ENCODE data around the gene RGMB.

The RGMB gene

DNA sequence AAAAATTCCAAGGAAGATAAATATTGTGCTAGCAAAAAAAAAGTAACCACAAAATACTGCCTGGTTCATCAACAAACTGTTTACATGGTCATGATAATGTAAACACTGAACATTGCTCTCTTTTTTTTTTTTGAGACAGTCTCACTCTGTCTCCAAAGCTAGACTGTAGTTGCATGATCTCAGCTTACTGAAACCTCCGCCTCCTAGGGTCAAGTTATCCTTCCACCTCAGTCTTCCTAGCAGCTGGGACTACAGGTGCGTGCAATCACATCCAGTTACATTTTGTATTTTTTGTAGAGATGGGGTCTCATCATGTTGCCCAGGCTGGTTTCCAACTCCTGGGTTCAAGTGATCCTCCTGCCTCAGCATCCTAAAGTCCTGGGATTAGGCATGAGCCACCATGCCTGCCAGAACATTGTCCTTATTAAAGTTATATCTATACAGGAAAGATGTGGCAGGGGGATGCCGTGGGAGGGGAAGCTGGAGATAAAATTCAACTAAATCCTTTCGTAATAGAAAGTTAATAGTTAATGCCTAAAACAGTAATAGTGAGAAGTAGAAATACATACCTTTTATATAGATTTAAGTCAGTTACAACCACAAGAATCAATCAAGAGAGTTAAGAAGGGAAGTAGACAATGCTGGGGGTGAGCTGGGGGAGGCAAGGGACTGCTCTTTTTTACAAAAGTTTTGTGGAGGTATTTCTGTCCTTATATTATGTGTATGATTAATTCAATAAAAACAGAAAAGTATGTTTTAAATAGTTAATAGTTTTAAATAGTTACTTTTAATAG, 52.3 kb downstream of the RGMB start:
- H3K4me3 ChIP-seq (ENCODE audit: low read depth, low read length), result no peak overlapping the region
- no peak for DNase-seq (ENCODE audit: low read depth, low spot score)
- TF ChIP-seq, protein P1, sequence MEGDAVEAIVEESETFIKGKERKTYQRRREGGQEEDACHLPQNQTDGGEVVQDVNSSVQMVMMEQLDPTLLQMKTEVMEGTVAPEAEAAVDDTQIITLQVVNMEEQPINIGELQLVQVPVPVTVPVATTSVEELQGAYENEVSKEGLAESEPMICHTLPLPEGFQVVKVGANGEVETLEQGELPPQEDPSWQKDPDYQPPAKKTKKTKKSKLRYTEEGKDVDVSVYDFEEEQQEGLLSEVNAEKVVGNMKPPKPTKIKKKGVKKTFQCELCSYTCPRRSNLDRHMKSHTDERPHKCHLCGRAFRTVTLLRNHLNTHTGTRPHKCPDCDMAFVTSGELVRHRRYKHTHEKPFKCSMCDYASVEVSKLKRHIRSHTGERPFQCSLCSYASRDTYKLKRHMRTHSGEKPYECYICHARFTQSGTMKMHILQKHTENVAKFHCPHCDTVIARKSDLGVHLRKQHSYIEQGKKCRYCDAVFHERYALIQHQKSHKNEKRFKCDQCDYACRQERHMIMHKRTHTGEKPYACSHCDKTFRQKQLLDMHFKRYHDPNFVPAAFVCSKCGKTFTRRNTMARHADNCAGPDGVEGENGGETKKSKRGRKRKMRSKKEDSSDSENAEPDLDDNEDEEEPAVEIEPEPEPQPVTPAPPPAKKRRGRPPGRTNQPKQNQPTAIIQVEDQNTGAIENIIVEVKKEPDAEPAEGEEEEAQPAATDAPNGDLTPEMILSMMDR (IDR thresholded peaks at IDR 0.05; ENCODE audit: insufficient read depth, low read length, missing control alignments), result no peak
- POLR2A ChIA-PET, result no interaction called here
- CTCF ChIA-PET, result interaction anchor here (0.7 to 1.9 kb wide), 5 partner anchors 16 to 1595 kb away, joined by 3 to 8 read pairs (median 3); no protein-coding TSS in a partner anchor

DNA sequence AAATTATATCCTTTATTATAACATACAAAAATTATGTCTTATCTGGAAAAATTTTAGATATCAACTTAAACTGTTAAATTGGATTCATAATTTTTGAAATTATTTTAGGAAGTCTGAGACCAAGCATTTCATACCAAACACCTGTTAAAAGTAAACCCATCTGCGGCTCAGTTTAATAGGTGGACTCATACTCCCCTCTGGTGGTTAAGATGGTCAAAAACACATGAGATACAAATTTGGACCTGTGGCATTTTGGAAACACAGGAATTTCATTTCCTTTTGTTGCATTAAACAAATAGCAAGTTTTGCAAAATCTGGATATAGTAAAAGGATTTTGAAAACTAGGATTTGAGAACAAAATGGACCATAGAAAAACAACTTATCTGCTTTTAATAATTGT, 53.7 kb downstream of the RGMB start:
- TF ChIP-seq, protein P1 (IDR thresholded peaks at IDR 0.05; ENCODE audit: insufficient read depth, low read length, missing control alignments), result peak; percentile 31
- CTCF ChIA-PET, result interaction anchor here (1.0 to 1.9 kb wide), 5 partner anchors 27 to 1661 kb away, joined by 3 to 8 read pairs (median 5); no protein-coding TSS in a partner anchor
- no peak for DNase-seq (ENCODE audit: low read depth, low spot score)
- POLR2A ChIA-PET, result no interaction called here
- no peak overlapping the region for H3K4me3 ChIP-seq (ENCODE audit: low read depth, low read length)

DNA sequence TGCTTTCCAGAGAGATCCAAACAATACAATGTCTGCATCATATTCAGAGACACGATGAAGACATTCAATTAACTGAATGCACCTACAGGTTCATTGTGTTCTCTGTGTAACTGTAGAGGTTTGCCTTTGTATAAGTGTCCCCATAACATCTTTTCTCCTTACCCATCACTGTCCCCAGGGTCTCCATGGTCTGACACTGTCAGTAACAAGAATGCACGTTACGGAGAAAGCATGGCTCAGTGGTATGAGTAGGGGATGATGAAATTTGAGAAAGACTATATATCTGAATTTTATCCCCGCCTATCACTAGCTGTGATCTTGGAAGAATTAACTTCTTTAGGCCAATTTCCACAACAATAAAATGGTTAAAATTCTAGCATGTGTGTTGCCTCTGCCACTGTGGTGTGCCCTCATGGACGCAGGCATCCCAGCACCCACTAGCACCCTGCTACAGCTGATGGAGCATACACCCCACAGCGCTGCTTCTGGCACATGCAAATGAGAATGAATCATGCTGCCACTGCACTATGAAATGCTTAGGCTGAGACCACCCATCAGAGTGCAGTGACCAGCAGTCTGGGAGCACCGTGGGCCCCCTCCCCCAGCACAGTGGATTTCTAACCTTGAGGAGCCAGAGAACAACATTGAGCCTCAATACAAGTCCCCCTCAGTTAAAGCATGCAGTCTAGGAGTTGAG, 54.3 kb downstream of the RGMB start:
- CTCF ChIA-PET, result interaction anchor here (0.8 to 2.8 kb wide), 8 partner anchors 12 to 1830 kb away, joined by 3 to 9 read pairs (median 4); no protein-coding TSS in a partner anchor
- no peak overlapping the region for H3K4me3 ChIP-seq (ENCODE audit: low read depth, low read length)
- no peak for DNase-seq (ENCODE audit: low read depth, low spot score)
- POLR2A ChIA-PET, result no interaction called here
- TF ChIP-seq, protein P1 (IDR thresholded peaks at IDR 0.05; ENCODE audit: insufficient read depth, low read length, missing control alignments), result no peak

DNA sequence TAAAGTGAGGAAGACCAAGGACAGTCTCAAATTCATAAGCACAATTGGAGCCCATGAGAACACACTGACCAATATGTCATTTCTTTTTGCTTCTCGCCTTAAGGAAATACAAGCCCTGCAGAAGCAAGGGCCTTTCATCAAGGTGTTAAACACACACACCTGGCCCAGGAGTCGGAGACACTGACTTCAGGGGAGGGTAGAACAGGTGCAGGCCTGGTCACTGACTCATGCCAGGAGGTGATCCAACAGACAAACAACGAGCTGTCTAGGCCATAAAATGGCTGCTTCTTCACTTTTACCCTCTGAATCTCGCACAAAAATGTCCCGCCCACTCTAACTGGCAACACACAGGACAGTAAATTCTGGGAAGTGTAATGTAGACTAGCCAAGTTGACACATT, 62.7 kb downstream of the RGMB start:
- no peak for DNase-seq (ENCODE audit: low read depth, low spot score)
- ChIA-PET CTCF (no interaction called here), POLR2A (no interaction called here)
- no peak overlapping the region for H3K4me3 ChIP-seq (ENCODE audit: low read depth, low read length)
- TF ChIP-seq, protein P1 (IDR thresholded peaks at IDR 0.05; ENCODE audit: insufficient read depth, low read length, missing control alignments), result no peak

DNA sequence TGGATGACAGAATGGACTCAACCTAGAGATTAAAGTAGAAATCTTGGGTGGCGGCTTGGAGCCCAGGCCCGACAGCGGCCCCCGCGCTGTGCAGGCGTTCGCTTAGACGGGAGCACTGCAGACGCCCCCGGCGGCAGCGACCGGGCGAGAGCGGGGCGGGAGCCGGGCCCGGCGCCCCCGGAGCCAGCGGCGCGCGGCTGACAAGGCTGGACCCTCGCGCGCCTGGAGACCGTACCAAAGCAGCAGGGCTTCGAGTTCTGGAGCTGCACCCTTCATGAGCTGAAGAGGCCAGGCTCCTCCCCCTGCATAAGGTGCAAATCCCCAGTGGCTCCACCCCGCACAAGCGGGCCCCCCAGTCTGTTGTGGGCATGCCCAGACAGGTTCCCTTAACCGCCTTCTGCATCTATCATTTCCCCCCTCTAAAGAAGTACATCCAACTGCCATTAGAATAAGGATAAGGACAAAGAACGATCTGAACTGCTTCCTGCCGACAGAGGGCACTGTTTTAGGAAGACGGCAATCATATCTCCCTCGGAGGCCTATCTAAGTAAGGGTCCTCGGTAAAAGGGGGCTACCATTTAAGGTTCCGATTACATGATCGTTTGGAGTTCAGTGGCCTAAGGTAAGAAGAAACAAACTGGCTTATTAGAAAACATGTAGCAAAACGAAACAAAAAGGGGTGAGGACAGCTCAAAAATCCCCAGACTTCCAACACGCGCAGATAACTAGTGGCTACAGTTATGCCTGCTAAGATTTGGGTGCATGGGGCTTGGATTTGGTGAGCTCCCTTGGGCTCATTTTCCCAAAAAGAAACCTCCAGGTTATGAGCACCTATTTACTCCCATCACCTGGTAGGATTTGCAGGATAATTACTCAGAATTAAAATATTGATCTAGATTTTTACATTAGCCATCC, 66.3 kb downstream of the RGMB start:
- POLR2A ChIA-PET, result no interaction called here
- no peak for DNase-seq (ENCODE audit: low read depth, low spot score)
- no peak overlapping the region for H3K4me3 ChIP-seq (ENCODE audit: low read depth, low read length)
- TF ChIP-seq, protein P1 (IDR thresholded peaks at IDR 0.05; ENCODE audit: insufficient read depth, low read length, missing control alignments), result no peak
- CTCF ChIA-PET, result interaction anchor here (0.7 to 1.8 kb wide), 7 partner anchors 8 to 222 kb away, joined by 3 to 9 read pairs (median 4); no protein-coding TSS in a partner anchor
